HG02678 (cell line): ENCODE measurements around the gene GALNT12.

ENCODE experiments used
- ATAC-seq: cut with Tn5 transposase; IDR thresholded peaks from one replicate; pipeline ENCODE4 v1.9.1; 2021; ENCODE audit warnings: mild to moderate bottlenecking, moderate library complexity; ENCODE audit not compliant: unreplicated experiment

The GALNT12 gene

DNA sequence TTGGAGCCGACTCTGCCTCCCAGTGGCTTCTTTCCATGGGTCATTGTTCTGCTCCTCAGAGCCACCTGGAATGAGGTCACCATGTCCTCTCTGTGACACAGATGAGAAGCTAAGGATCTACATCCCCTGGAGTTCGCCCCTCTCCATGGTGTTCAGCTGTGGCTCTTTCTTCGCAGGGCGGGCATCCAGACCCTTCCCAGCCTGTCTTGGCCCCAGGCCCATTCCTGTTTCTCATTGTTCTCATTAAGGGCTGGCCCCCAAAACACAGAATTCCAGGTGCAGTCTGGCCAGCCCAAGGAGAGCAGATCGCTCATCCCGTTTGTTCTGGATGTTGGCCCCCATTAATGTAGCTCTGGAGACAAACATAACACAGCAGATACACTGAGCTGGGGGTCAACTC is 69.8 kb downstream of the GALNT12 start:
- ATAC-seq: no peak

DNA sequence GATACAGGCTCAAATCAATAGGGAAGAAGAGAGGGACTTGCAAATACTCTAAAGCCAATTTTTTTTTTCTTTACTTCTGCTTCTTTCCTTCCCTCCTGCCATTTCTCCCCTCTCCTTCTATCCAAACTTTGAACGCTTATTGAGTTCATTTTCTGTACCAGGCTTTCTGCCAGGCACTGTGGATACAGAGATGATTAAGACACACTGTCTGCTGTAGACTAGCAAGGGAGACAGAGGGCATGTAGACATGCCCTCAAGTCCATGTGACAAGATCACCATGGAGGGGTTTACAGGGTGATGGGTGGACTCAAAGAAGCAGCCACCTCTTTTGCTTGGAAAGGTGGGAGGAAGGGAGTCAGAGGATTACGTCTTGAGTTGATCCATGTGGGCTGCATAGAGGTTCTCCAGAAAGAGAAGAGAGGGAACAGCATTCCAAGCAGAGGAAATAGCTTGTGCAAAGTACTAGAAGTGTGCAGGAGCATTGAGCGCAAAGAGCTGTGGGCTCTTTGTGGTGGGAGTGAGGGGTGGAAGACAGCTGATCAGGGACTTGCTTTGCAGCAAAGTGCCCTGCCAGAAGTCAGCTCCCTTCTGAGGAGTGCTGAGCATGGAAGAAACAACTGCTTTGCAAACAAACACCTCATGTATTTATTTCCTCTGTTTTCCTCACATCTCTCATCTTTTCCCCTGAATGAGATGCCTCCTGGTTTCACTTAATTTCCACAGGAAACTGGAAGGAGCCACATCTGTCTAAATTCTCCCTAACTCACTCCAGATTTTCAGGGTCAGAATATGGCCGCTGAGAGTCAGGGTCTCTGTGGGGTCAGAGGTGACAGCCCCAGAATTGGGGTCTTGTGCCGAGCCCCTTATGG is 71.9 kb downstream of the GALNT12 start:
- no peak for ATAC-seq

DNA sequence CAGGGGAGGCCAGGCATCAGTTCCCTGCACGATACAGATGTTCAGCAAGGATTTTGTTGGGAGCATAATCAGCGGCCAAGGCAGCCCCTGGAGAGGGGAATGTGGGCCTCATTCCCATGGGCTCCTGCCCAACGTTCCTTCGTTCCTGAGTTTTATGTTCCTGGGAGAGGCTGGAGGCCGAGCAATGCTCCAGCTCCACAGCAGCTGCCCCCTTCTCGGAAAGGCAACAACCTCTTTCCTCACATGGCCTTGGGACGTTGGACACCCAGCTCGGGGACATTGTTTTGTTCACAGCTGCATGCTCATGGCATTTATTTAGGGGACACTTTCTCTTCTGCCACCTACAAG is 72.5 kb downstream of the GALNT12 start:
- no peak for ATAC-seq

DNA sequence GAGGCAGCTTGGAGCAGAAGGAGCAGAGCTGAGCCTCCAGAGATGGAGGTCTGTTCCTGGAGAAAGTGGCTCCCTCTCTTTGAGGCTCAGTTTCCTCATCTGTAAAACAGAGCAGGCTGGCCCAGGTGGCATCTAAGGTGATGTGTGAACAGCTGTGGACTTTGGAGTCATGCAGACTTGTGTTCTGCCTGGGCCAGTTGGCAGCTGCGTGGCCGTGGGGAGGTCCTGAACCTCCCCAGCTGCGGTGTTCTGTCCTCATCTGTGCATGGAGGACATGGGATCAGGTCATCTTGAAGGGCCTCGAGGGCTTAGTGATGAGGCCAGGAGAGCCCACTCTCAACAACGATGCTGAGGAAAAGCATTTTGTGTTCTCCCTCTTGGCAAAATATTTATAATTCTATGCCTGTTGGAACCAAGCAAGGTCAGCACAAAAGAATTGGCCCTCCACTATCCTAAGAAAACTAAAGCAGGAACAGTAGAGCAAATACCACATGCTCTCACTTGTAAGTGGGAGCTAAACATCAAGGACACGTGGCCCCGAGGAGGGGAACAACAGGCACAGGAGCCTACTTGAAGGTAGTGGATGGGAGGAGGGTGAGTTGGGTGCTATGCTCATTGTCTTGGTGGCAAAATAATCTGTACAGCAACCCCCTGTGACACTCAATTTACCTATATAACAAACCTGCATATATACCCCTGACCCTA is 73.0 kb downstream of the GALNT12 start:
- ATAC-seq: no peak

- no peak for ATAC-seq
Measured at GRCh38 chr9:98881356-98881755, 73.9 kb downstream of the GALNT12 start.

DNA sequence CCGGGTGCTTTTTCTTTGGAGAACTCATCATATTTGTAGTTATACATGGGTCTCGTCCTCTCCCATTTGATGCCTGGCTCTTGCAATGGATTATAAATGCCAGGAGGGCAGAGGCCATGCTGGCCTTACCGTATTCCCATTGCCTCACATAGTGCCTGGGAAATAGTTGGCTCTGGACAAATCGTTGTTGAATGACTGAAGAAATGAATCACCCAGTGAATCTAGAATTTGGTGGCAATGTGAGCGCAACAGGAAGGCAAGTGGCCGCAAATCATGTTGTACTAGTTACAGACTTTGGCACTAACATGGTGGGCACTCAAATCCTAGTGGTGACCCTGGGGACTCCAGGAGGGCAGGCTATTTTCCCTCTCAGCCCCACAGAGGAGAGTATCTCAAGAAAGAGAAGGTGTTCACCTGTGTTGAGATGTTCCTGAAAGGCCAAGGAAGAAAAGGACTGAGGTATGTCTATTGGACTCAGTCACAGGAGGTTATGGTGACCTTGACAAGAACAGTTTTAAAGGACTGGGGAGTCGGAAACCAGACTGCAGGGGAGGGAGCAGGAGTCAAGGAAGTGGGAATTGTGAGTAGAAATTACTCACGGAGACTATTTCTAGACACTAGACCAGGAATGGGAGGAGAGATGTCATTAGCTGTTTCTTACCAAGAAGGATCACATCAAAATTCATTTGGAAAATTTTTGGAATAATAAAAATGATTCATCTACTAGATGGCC is 74.5 kb downstream of the GALNT12 start:
- no peak for ATAC-seq

- ATAC-seq: no peak
Measured at GRCh38 chr9:98882569-98882923, 75.1 kb downstream of the GALNT12 start.

GRCh38 chr9:98883276-98883675 is 75.8 kb downstream of the GALNT12 start:
- no peak for ATAC-seq

- no peak for ATAC-seq
Measured at GRCh38 chr9:98884849-98885248, 77.4 kb downstream of the GALNT12 start.

DNA sequence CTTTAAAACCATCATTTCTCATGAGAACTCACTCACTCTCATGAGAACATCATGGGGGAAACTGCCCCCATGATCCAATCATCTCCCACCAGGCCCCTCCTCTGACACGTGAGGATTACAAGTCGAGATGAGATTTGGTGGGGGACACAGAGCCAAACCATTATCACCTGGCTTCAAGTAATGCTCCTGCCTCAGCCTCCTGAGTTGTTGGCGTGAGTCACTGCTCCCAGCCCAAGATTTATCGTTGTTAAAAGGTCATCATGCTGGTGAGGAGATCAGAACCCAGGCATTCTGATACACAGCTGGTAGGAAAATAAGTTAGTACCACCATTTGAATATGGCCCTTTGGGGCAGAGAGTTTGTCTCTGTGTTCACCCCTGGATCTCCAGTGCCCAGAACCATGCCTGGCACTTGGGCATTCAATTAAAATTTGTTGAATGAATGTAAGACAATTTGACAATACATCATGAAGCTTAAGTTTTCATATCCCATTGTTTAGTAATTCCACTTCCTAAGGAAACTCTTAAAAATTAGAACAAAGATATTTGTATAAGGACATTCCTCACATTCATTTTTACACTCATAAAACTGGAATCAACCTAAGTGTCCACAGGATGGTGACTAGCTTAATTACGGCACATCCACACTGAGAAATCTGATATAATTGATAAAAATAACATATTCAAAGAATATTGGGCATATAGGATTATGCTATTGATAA is 78.3 kb downstream of the GALNT12 start:
- ATAC-seq: no peak

DNA sequence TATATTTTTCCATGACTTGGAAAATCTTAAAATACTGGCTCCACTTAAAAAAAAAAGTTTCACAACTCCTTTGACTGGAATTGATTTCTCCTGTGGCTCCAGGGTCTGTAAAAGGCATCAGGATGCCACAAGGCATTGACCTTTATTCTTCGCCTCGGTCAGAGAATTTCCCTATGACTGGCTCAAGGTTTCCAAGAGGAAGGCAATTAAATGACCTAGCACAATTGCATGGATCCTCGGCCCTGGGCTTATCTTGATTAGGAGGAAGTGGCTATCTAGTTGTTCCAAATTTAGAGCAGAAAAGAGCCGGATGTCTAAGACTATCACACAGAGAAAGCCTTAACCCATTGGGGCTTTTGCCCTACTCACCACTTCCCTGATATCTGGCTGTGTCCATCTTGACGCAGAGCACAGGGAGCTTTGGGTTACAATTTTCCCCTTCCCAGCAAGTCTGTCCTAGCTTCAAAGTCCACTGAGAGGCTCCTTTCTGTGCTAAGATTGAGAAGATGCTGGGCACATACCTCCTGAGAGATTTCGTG is 79.3 kb downstream of the GALNT12 start:
- no peak for ATAC-seq

- ATAC-seq: no peak
Measured at GRCh38 chr9:98887918-98888510, 80.5 kb downstream of the GALNT12 start.

- ATAC-seq: no peak
Measured at GRCh38 chr9:98888801-98889421, 81.4 kb downstream of the GALNT12 start.

DNA sequence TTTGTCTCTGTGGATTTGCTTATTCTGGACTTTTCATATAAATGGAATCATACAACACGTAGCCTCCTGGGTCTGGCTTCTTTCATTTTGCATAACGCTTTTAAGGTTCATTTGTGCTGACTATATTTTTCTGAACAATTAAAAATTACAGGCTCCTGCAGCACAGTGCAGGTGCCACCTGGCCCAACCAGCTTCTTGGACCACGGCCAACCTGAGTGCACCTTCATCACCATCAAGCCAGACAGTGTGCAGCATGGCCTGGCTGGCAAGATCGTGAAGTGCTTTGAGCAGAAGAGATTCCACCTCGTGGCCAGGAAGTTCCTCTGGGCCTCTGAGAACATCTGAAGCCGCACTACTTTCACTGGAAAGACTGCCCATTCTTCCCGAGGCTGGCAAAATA is 82.8 kb downstream of the GALNT12 start:
- ATAC-seq: no peak

- no peak for ATAC-seq
Measured at GRCh38 chr9:98892288-98892687, 84.8 kb downstream of the GALNT12 start.

DNA sequence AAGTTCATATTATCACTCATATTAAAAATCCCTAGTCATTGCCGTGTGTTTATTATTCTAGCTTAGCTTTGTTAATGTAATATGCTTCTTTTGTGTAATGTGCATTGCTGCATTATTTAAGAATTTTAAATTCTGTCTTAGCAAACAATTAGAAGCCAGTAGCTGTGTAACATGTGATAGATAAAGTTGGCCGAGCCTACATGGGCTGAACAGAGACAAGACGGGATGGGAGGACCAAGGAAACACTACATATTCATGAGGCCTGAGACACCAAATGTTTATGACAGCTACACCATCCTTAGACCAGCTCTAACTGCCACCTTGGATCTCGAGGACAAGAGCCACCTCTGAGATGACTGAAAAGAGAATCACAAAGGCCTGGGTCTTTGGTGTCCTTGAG is 85.2 kb downstream of the GALNT12 start:
- no peak for ATAC-seq

GRCh38 chr9:98894171-98894570 is 86.7 kb downstream of the GALNT12 start:
- ATAC-seq: no peak

GRCh38 chr9:98894761-98895160 is 87.3 kb downstream of the GALNT12 start:
- ATAC-seq: no peak

- no peak for ATAC-seq
Measured at GRCh38 chr9:98896632-98897031, 89.2 kb downstream of the GALNT12 start.

DNA sequence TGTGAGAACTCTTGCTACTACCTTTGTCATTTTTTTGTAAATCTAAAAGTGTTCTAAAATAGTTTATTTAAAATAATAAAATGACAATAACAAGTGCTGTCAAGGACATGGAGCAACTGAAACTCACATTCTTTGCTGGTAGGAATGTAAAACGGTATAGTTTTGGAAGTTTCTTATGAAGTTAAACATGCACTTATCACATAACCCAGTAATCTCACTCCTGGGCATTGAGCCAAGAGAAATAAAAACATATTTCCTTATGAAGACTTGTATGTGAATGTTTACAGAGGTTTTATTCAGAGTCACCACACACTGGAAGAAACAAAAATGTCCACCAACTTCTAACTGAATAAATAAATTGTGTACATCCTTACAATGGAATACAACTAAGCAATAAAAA is 90.3 kb downstream of the GALNT12 start:
- no peak for ATAC-seq
